Measurements from ENCODE around the gene CABLES1.

The CABLES1 gene

GRCh38 chr18:23169673-23170044, 34.4 kb downstream of the CABLES1 start:
- DNase-seq (ENCODE audit: low read depth), result no peak

- DNase-seq (ENCODE audit: low read depth), result no peak
Measured at GRCh38 chr18:23170137-23170536, 34.9 kb downstream of the CABLES1 start.

- DNase-seq (ENCODE audit: low read depth), result no peak
Measured at GRCh38 chr18:23171581-23172156, 36.4 kb downstream of the CABLES1 start.

GRCh38 chr18:23172591-23173380, 37.5 kb downstream of the CABLES1 start:
- DNase-seq (ENCODE audit: low read depth), result no peak

- no peak for DNase-seq (ENCODE audit: low read depth)
Measured at GRCh38 chr18:23173912-23174311, 38.6 kb downstream of the CABLES1 start.

- DNase-seq (ENCODE audit: low read depth), result no peak
Measured at GRCh38 chr18:23176701-23177432, 41.6 kb downstream of the CABLES1 start.

- no peak for DNase-seq (ENCODE audit: low read depth)
Measured at GRCh38 chr18:23177433-23178072, 42.3 kb downstream of the CABLES1 start.

GRCh38 chr18:23178201-23178600, 42.9 kb downstream of the CABLES1 start:
- DNase-seq (ENCODE audit: low read depth), result no peak

- no peak for DNase-seq (ENCODE audit: low read depth)
Measured at GRCh38 chr18:23178661-23179081, 43.4 kb downstream of the CABLES1 start.

- no peak for DNase-seq (ENCODE audit: low read depth)
Measured at GRCh38 chr18:23179416-23179815, 44.1 kb downstream of the CABLES1 start.

- no peak for DNase-seq (ENCODE audit: low read depth)
Measured at GRCh38 chr18:23181547-23181946, 46.3 kb downstream of the CABLES1 start.

- DNase-seq (ENCODE audit: low read depth), result no peak
Measured at GRCh38 chr18:23182606-23183005, 47.3 kb downstream of the CABLES1 start.

- no peak for DNase-seq (ENCODE audit: low read depth)
Measured at GRCh38 chr18:23183411-23184150, 48.3 kb downstream of the CABLES1 start.

GRCh38 chr18:23186781-23187180, 51.5 kb downstream of the CABLES1 start:
- no peak for DNase-seq (ENCODE audit: low read depth)

GRCh38 chr18:23188068-23188760, 52.9 kb downstream of the CABLES1 start:
- no peak for DNase-seq (ENCODE audit: low read depth)

GRCh38 chr18:23189099-23189498, 53.8 kb downstream of the CABLES1 start:
- no peak for DNase-seq (ENCODE audit: low read depth)

- DNase-seq (ENCODE audit: low read depth), result no peak
Measured at GRCh38 chr18:23189768-23190661, 54.7 kb downstream of the CABLES1 start.

- no peak for DNase-seq (ENCODE audit: low read depth)
Measured at GRCh38 chr18:23191232-23191631, 55.9 kb downstream of the CABLES1 start.

GRCh38 chr18:23193742-23194141, 58.5 kb downstream of the CABLES1 start:
- no peak for DNase-seq (ENCODE audit: low read depth)
